Type B pancreatic cell (in vitro differentiated cells): ENCODE data around the gene USP35. TPM values are rescaled to one million over a fixed set of nuclear protein-coding genes. Genes with fewer than 3 reads are reported as not detected.

ENCODE experiments used
- DNase-seq: peaks from one replicate; pipeline ENCODE4 v3.0.0; 2021; ENCODE audit warnings: mixed read lengths; ENCODE audit not compliant: unreplicated experiment; ENCODE audit errors: extremely low spot score
- H3K27ac Mint-ChIP-seq: 2 replicates; pipeline ENCODE4 v1.8.0; 2021; ENCODE audit warnings: mild to moderate bottlenecking, mixed read lengths
- H3K27me3 Mint-ChIP-seq: 2 replicates; pipeline ENCODE4 v1.8.0; 2021; ENCODE audit warnings: mixed read lengths
- H3K36me3 Mint-ChIP-seq: 2 replicates; pipeline ENCODE4 v1.8.0; 2021; ENCODE audit warnings: mixed read lengths
- H3K4me1 Mint-ChIP-seq: one replicate; pipeline ENCODE4 v1.8.0; 2021; ENCODE audit warnings: mixed read lengths; ENCODE audit not compliant: unreplicated experiment
- H3K4me3 Mint-ChIP-seq: 2 replicates; pipeline ENCODE4 v1.8.0; 2021; ENCODE audit warnings: mild to moderate bottlenecking, mixed read lengths
- H3K9me3 Mint-ChIP-seq: 2 replicates; pipeline ENCODE4 v1.8.0; 2021; ENCODE audit warnings: mixed read lengths
- CTCF ChIP-seq: fragments of 200-600 bp; sonication (generic); conservative IDR thresholded peaks from 2 replicates; pipeline ENCODE4 v1.5.0; 2021; ENCODE audit warnings: antibody characterized with exemption, mild to moderate bottlenecking
- total RNA-seq: library from RNA; stranded (reverse); gene quantifications from 2 replicates; pipeline ENCODE4 v1.2.1, GENCODE V29; 2021; ENCODE audit warnings: low replicate concordance

Gene USP35
- total RNA-seq, 1 donor from 2014 or later, result 9.7 TPM

- TF ChIP-seq CTCF, result no peak
- DNase-seq, result no peak
- Mint-ChIP-seq H3K27ac (peak overlapping the region; percentile 27), H3K36me3 (no peaks in the 10 kb centered on the region), H3K4me1 (peaks cover 52% of the 10 kb centered on the region), H3K9me3 (no peaks in the 10 kb centered on the region), H3K4me3 (peak overlapping the region; percentile 99), H3K27me3 (no peaks in the 10 kb centered on the region)
Observed at GRCh38 chr11:78190374-78190773, 1.7 kb downstream of the USP35 start.

- Mint-ChIP-seq H3K36me3 (no peaks in the 10 kb centered on the region), H3K27ac (peak overlapping the region; percentile 27), H3K4me3 (peak overlapping the region; percentile 30), H3K9me3 (no peaks in the 10 kb centered on the region), H3K27me3 (no peaks in the 10 kb centered on the region), H3K4me1 (peaks cover 52% of the 10 kb centered on the region)
- no peak for DNase-seq
- no peak for TF ChIP-seq CTCF
Observed at GRCh38 chr11:78190871-78191538, 2.3 kb downstream of the USP35 start.

- H3K4me1 Mint-ChIP-seq, result peaks cover 44% of the 10 kb centered on the region
- H3K27me3 Mint-ChIP-seq, result no peaks in the 10 kb centered on the region
- no peak overlapping the region for H3K27ac Mint-ChIP-seq
- no peaks in the 10 kb centered on the region for H3K9me3 Mint-ChIP-seq
- no peak for TF ChIP-seq CTCF
- H3K36me3 Mint-ChIP-seq, result no peaks in the 10 kb centered on the region
- H3K4me3 Mint-ChIP-seq, result peak overlapping the region; percentile 25
- no peak for DNase-seq
Observed at GRCh38 chr11:78192223-78192719, 3.6 kb downstream of the USP35 start.

- DNase-seq, result no peak
- Mint-ChIP-seq H3K27ac (no peak overlapping the region), H3K4me3 (no peak overlapping the region), H3K27me3 (no peaks in the 10 kb centered on the region), H3K9me3 (no peaks in the 10 kb centered on the region), H3K36me3 (no peaks in the 10 kb centered on the region), H3K4me1 (peaks cover 37% of the 10 kb centered on the region)
- TF ChIP-seq CTCF, result no peak
Observed at GRCh38 chr11:78192911-78193351, 4.2 kb downstream of the USP35 start.

GRCh38 chr11:78193806-78194205 is 5.1 kb downstream of the USP35 start:
- Mint-ChIP-seq H3K36me3 (no peaks in the 10 kb centered on the region), H3K4me3 (no peak overlapping the region), H3K27me3 (no peaks in the 10 kb centered on the region), H3K4me1 (peaks cover 35% of the 10 kb centered on the region), H3K27ac (no peak overlapping the region), H3K9me3 (no peaks in the 10 kb centered on the region)
- no peak for DNase-seq
- TF ChIP-seq CTCF, result no peak
